CD4-positive, alpha-beta T cell treated with Interleukin-1 beta for 1 hour (primary cell): ENCODE measurements around the gene RUNX3.
A peak's percentile ranks its signal among the peaks of the same experiment; 100 is the strongest.

Experiments
- DNase-seq, 2 donors: peaks; one replicate each; pipeline ENCODE4 v3.0.0-alpha.2; 2020 to 2022

The RUNX3 gene

DNA sequence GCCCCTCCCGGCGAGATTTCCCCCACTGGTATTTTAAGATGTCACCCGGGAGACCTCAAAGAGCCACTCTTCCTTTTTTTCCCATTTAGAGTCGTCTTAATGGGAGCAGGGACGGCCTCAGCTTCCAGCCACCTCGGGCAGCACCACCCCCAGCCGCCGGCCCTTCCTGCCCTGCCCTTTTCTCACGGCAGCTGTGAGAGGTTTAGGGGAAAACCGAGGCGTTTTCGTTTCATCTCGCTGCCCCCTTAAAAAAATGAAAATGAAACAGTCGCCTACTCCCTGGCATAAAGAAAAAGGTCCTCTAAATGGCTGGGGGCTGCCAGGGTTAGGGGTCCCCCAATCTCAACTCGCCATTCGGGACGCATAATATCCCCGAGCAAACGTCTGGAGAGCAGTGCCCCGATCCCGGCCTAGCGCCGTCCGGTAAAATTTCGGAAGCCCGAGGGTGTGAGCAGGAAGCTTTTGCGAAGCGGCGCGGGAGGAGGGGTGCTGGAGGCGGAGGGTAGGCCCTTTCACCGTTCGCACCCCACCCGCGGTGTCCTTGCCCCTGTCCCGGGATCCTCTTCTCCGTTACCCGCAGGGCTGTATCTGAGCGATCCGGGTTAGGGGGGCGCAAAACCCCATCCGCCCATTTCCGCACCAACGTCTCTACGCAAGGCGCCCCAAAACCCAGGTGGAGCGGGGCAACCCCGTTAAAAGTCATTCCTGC lies 1.2 kb downstream of the RUNX3 start:
- peak; percentile 49 to 69 for DNase-seq

DNA sequence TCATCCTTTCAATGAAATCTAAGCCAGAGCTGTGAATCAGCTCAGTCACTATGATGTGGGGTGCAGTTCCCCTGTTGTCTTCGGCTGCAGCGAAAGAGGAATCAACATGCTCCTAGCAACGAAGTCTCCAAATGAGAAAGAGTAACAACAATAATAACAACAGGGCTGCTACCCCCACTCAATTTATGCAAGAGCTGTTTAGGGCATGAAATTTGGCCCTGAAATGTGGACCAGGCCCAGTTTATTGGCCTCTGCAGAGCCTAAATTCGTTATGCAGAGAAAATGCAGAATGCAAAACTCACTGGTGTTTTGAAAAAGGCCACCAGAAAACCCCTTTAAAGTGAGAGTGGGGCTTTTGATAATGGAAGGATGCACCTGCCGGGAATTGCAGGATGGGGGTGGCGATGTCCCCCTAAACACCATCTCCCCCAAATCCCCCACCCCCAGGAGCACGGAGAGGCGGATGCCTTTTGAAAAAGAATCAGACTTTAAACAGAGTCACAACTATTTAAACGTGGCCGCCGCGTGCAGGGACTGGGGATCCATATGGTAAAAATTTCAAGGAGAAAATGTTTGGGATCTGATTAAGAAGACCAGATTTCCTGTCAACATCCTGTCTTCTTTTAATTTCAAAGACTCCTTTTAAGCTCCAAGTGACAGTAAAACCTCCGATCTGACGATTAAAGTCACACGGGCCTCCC lies 1.9 kb downstream of the RUNX3 start:
- peak in 1 of 2 donors; percentile 43 for DNase-seq

DNA sequence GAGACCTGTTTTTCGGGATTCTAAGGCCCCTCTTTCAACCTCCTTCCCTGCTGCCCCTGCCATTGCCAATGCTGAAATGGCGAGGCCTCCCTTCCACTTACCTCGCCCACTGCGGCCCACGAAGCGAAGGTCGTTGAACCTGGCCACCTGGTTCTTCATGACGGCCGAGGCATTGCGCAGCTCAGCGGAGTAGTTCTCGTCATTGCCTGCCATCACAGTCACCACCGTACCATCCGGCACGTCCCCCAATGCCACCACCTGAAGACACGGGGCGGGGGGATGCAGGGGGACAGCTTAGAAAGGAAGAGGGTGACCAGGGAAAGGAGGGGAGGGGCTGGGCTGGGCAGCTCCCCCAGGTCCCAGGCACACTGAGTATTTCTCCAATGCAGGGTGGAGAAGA lies 2.6 kb downstream of the RUNX3 start:
- no peak for DNase-seq

DNA sequence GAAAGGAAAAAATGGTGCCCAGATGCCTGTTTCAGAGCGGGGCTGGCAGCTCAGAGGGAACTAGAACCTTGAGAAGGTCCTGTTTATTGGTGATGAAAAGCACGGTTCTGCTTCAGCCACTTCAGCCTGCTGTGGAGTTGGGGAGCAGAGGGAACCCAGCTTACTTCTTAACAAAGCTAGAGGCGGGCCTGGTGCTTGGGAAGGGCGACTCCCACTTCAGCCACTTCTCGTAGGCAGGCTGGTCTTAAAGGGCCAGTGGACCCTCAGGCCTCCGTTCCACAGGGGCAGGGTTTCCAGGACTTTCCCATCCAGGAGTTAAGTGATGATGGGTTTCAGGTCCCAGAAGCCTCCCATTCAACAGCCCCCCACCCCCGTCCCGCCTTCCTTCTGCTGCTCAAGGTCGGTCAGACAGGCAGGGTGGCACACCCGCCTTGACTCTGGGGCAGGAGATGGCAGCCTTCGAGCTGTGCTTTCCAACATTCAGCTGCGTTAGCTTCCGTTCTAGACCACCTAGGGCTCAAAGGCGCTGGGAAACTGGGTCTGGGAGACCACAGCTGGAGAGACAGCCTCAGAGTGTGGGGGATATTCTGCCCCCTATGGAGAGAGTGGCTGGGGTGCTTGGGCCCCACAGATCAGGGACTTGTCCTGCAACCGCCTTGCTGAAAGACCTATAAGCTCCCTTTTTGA lies 3.4 kb downstream of the RUNX3 start:
- no peak for DNase-seq

GRCh38 chr1:24925963-24926362 lies 4.1 kb downstream of the RUNX3 start:
- no peak for DNase-seq

- DNase-seq = peak; percentile 86 to 89
Measured at GRCh38 chr1:24925082-24925779, 4.8 kb downstream of the RUNX3 start.

GRCh38 chr1:24923485-24924113 lies 6.5 kb downstream of the RUNX3 start:
- DNase-seq = peak; percentile 62 to 67

DNA sequence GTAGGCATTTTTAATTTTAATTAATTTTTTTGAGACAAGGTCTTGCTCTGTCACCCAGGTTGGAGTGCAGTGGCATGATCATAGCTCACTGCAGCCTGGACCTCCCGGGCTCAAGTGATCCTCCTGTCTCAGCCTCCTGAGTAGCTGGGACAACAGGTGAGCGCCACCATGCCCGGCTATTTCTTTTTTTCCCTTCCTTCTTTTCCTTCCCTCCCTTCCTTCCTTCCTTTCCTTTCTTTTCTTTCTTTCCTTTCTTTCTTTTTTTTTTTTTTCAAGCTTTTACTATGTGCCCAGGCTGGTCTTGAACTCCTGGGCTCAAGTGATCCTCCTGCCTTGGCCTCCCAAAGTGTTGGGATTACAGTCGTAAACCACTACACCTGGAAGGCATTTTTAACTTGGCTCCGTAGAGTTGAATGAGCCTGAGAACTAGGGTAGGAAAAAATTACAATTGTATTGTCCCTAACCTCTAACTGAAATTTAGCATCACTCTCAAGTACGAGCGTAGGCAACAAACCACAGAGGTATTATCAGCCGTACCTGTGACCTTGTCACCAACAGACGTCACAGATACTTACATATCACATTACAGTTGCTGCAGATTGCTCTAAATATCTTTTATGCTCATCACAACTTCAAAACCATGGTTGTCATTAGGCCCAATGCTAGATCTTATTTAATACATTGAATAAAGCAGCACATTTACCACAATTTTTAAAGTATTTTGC lies 8.0 kb downstream of the RUNX3 start:
- DNase-seq = peak in 1 of 2 donors; percentile 70

DNA sequence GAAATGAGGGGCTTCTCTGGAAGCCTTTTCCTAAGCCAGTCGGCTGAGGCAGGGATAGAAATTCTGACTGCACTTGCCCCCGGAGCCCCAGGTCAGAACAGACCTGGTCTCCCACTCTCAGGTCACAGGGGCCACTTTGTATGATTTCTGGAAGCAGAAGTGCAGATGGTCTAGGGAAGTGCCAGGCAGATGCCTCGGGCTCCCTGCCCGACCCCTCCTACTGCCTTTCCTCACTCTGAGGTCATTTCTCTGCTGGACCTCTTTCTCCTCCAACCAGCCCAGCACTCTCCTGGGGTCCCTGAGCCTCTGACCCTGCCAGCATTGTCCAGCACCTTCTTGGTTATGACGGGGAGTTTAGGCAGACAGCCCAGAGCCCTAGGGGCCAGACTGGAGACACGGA lies 8.7 kb downstream of the RUNX3 start:
- no peak for DNase-seq

- no peak for DNase-seq
Measured at GRCh38 chr1:24920533-24920925, 9.5 kb downstream of the RUNX3 start.

GRCh38 chr1:24919791-24920532 lies 10.1 kb downstream of the RUNX3 start:
- no peak for DNase-seq

- no peak for DNase-seq
Measured at GRCh38 chr1:24918995-24919605, 11.0 kb downstream of the RUNX3 start.

DNA sequence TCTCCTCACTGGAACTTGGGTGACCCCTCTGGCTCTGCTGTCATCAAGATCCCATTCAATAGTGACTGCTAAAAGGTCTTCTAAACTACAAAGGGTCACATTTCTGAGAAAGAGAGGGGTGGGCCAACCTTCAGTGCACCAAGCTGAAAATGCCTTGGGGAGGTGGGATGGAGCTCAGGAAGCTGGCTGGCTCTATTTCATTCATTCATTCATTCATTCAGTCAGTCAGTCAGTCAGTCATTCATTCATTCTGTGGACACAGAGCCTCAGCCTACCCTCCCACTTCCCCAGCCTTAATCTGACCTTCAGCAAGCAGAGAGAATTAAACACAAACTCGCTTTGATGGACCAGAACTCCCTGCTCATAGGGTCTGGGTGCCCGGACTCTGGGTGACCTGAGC lies 11.7 kb downstream of the RUNX3 start:
- DNase-seq = no peak

- DNase-seq = no peak
Measured at GRCh38 chr1:24917327-24918074, 12.6 kb downstream of the RUNX3 start.

- DNase-seq = no peak
Measured at GRCh38 chr1:24915816-24916602, 14.1 kb downstream of the RUNX3 start.

DNA sequence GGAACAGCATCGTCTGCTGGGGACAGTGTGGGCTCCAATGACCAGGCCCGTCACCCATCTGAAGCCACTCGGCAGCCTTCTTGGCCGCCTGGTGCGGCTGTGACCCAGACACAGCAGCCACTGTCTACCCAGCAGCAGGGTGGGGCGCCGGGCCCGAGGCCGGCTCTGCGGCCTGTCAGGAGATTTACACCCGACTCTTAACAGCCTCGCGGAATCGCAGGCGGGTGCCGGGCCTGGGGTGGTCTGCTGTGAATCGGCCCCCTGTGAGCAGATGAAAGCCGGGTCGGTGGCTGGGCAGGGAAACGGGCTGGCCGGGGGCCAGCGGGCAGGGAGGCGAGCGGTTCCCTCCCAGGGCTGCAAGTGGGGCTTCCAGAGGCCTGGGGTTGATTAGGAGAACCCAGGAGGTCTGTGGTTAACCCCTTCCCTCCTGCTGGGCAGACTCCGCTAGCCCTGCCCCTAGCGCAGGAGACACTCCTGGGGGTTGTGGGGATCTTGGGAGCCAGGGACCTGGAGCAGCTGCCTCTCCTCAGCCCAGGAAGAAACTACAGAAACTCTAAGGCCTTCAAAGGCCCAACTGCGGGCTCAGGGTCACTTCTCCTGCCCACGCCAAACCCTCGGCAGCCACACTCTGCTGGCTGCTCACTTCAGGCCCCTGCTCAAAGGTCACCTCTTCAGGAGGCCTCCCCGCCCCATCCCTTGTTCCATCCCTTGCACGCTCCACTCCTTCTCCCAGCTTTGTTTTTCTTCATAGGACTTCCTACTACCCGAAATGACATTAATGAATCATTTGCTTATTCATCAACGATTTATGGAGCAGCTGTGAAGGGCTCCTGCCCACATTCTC lies 15.6 kb downstream of the RUNX3 start:
- DNase-seq = no peak

GRCh38 chr1:24913616-24914225 lies 16.4 kb downstream of the RUNX3 start:
- DNase-seq = no peak

DNA sequence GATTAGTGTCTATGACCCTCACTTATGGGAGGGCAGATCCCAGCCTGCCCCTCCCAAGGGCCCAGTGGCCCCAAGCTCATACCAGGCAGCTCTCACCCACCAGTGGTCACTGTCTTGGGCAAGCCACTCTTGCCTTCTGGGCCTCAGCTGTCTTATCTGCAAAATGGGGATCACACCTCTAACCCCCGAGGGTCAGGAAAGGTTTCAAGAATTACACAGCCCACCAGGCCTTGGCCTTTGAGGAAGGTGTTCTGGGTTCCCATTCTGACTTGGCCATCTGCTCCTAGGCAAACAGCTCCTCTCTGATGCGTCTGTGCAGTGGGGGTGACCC lies 16.8 kb downstream of the RUNX3 start:
- DNase-seq = no peak
